Measurements from ENCODE around the gene SLC6A3.

SLC6A3 gene

GRCh38 chr5:1343315-1343751, 101.9 kb downstream of the SLC6A3 start:
- DNase-seq = no peak

Measured in NK-92 treated with Interleukin-12 subunit alpha and Interleukin-12 subunit beta, amount 100 ng/mL, for 24 hours (cell line).